A549 (cell line): Measurements from ENCODE around the gene SSH2.
"Not testable (repeated sequence)": the region's sequence is repeated elsewhere in the genome, so short reads cannot be mapped to it uniquely, and the experiment has no call there.

ENCODE experiments used
- CTCF ChIP-seq: fragments of >200 bp; sonication (Bioruptor Twin); formaldehyde crosslinking; IDR thresholded peaks from 3 replicates; pipeline ENCODE4 v1.5.1; 2016
- EP300 ChIP-seq, 2 experiments: fragments of >200 bp; sonication (Bioruptor Twin); formaldehyde crosslinking; IDR thresholded peaks; 2 replicates in 1 of 2; 3 replicates in 1 of 2; pipeline ENCODE4 v1.6.1; 2016 to 2017
- MAFK ChIP-seq: fragments of 450-650 bp; IDR thresholded peaks from 2 replicates; pipeline ENCODE4 v1.6.1; 2014; ENCODE audit not compliant: partially characterized antibody
- POLR2A ChIP-seq: IDR thresholded peaks from 2 replicates; pipeline ENCODE4 v1.6.1; 2012; ENCODE audit warnings: mild to moderate bottlenecking, low read length
- TFCP2L1 ChIP-seq: fragments of 250-450 bp; sonication (Bioruptor Pico); IDR thresholded peaks from 2 replicates; pipeline ENCODE4 v1.5.0; 2021; ENCODE audit warnings: mild to moderate bottlenecking

GRCh38 chr17:29857105-29857504 is 72.9 kb downstream of the SSH2 start:
- not testable (repeated sequence) for TF ChIP-seq CTCF; EP300 (IDR thresholded peaks at IDR 0.05); MAFK; TFCP2L1; POLR2A
